K562 (cell line): Measurements from ENCODE around the gene CDK4.

Experiments
- CBX8 ChIP-seq: fragments of 200-600 bp; sonication (generic); IDR thresholded peaks from 2 replicates; pipeline ENCODE4 v1.6.1; 2012; ENCODE audit warnings: borderline replicate concordance, mixed run types, low read depth, mild to moderate bottlenecking, moderate library complexity, mixed read lengths, low read length, control low read depth, inconsistent platforms; ENCODE audit not compliant: poor library complexity, severe bottlenecking; ENCODE audit errors: extremely low read depth
- FOXA1 ChIP-seq: fragments of 450-650 bp; IDR thresholded peaks from 2 replicates; pipeline ENCODE4 v1.6.1; 2016; ENCODE audit warnings: mild to moderate bottlenecking, borderline replicate concordance
- GATAD2A ChIP-seq: fragments of 450-650 bp; IDR thresholded peaks from 2 replicates; pipeline ENCODE4 v1.6.1; 2017
- RNF2 ChIP-seq: sonication (generic); IDR thresholded peaks from 2 replicates; pipeline ENCODE4 v1.6.1; 2016
- SREBF1 ChIP-seq: fragments of 150-350 bp; IDR thresholded peaks from 2 replicates; pipeline ENCODE4 v1.6.1; 2014; ENCODE audit warnings: antibody characterized with exemption, low read depth, low read length, borderline replicate concordance
- TEAD2 ChIP-seq: fragments of 450-650 bp; IDR thresholded peaks from 2 replicates; pipeline ENCODE4 v1.6.1; 2016; ENCODE audit warnings: missing genetic modification characterization, control low read depth, missing compliant biosample characterization
- ZC3H11A ChIP-seq: IDR thresholded peaks from 2 replicates; pipeline ENCODE4 v1.6.1; 2012; ENCODE audit warnings: low read depth, low read length, improper control_type of control experiment
- ZKSCAN8 ChIP-seq: fragments of 200-800 bp; sonication (Bioruptor generic); IDR thresholded peaks from 2 replicates; pipeline ENCODE4 v1.6.1; 2016; ENCODE audit warnings: missing genetic modification characterization, missing compliant biosample characterization
- TF ChIP-seq, protein P1 (sequence below): sonication (generic); formaldehyde crosslinking; IDR thresholded peaks from 2 replicates; pipeline ENCODE4 v1.8.1; 2022; ENCODE audit warnings: missing genetic modification reagents
- TF ChIP-seq, protein P2 (sequence below), 3 experiments: IDR thresholded peaks in 2 of 3; conservative IDR thresholded peaks in 1 of 3; 2 replicates each; pipeline ENCODE4 v1.5.1; 2011 to 2012; ENCODE audit warnings: low read length in 3 of 3, mild to moderate bottlenecking in 3 of 3, control low read depth in 2 of 3, improper control_type of control experiment in 1 of 3, inconsistent platforms in 1 of 3, low read depth in 1 of 3, mixed read lengths in 1 of 3, moderate library complexity in 1 of 3; ENCODE audit not compliant: insufficient read depth in 2 of 3
- TF ChIP-seq, protein P3 (sequence below): sonication (generic); formaldehyde crosslinking; IDR thresholded peaks from 2 replicates; pipeline ENCODE4 v1.8.0; 2022; ENCODE audit warnings: mild to moderate bottlenecking, missing genetic modification reagents
- TF ChIP-seq, protein P4 (sequence below), 2 experiments: fragments of 450-650 bp in 1 of 2; sonication (generic) in 1 of 2; formaldehyde crosslinking in 1 of 2; IDR thresholded peaks; 2 replicates each; pipeline versions ENCODE4 v1.7.1 to v1.9.0; 2016 to 2022; ENCODE audit warnings: inconsistent platforms in 1 of 2, mild to moderate bottlenecking in 1 of 2, missing genetic modification reagents in 1 of 2
- TF ChIP-seq, protein P5 (sequence below): fragments of 250-450 bp; sonication (Bioruptor Pico); IDR thresholded peaks from 2 replicates; pipeline ENCODE4 v1.9.0; 2021; ENCODE audit warnings: mild to moderate bottlenecking
- TF ChIP-seq, protein P6 (sequence below), 2 experiments: fragments of 450-650 bp in 1 of 2; sonication (generic) in 1 of 2; formaldehyde crosslinking in 1 of 2; IDR thresholded peaks in 1 of 2; conservative IDR thresholded peaks in 1 of 2; 2 replicates each; pipeline versions ENCODE4 v1.6.1 to v1.8.1; 2016 to 2023; ENCODE audit warnings: mild to moderate bottlenecking in 2 of 2, moderate library complexity in 2 of 2, inconsistent platforms in 1 of 2, missing genetic modification reagents in 1 of 2

DNA sequence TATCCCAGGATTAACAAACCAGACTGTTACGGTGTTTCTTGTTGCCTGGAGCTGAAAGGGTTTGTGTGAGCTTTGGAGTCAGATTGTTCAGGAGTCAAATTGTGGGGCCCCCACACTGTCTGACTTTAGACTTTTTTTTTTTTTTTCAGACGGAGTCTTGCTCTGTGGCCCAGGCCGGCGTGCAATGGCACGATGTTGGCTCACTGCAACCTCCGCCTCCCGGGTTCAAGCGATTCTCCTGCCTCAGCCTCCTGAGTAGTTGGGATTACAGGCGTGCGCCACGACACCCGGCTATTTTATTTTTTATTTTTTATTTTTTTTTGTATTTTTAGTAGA lies 31.3 kb upstream of the CDK4 start:
- TF ChIP-seq, protein P1, sequence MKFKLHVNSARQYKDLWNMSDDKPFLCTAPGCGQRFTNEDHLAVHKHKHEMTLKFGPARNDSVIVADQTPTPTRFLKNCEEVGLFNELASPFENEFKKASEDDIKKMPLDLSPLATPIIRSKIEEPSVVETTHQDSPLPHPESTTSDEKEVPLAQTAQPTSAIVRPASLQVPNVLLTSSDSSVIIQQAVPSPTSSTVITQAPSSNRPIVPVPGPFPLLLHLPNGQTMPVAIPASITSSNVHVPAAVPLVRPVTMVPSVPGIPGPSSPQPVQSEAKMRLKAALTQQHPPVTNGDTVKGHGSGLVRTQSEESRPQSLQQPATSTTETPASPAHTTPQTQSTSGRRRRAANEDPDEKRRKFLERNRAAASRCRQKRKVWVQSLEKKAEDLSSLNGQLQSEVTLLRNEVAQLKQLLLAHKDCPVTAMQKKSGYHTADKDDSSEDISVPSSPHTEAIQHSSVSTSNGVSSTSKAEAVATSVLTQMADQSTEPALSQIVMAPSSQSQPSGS = no peak
- TF ChIP-seq RNF2 (no peak), ZC3H11A (no peak), ZKSCAN8 (CRISPR knock-in tag) (no peak), SREBF1 (no peak), TEAD2 (tag) (no peak), CBX8 (no peak), GATAD2A (no peak), FOXA1 (no peak)
- TF ChIP-seq, protein P2, sequence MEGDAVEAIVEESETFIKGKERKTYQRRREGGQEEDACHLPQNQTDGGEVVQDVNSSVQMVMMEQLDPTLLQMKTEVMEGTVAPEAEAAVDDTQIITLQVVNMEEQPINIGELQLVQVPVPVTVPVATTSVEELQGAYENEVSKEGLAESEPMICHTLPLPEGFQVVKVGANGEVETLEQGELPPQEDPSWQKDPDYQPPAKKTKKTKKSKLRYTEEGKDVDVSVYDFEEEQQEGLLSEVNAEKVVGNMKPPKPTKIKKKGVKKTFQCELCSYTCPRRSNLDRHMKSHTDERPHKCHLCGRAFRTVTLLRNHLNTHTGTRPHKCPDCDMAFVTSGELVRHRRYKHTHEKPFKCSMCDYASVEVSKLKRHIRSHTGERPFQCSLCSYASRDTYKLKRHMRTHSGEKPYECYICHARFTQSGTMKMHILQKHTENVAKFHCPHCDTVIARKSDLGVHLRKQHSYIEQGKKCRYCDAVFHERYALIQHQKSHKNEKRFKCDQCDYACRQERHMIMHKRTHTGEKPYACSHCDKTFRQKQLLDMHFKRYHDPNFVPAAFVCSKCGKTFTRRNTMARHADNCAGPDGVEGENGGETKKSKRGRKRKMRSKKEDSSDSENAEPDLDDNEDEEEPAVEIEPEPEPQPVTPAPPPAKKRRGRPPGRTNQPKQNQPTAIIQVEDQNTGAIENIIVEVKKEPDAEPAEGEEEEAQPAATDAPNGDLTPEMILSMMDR (IDR thresholded peaks at IDR 0.05 in 2 of 3, conservative IDR thresholded peaks at IDR 0.05 in 1 of 3; ENCODE audit: insufficient read depth in 2 of 3, low read depth in 1 of 3, low read length in 3 of 3) = no peak
- TF ChIP-seq, protein P3, sequence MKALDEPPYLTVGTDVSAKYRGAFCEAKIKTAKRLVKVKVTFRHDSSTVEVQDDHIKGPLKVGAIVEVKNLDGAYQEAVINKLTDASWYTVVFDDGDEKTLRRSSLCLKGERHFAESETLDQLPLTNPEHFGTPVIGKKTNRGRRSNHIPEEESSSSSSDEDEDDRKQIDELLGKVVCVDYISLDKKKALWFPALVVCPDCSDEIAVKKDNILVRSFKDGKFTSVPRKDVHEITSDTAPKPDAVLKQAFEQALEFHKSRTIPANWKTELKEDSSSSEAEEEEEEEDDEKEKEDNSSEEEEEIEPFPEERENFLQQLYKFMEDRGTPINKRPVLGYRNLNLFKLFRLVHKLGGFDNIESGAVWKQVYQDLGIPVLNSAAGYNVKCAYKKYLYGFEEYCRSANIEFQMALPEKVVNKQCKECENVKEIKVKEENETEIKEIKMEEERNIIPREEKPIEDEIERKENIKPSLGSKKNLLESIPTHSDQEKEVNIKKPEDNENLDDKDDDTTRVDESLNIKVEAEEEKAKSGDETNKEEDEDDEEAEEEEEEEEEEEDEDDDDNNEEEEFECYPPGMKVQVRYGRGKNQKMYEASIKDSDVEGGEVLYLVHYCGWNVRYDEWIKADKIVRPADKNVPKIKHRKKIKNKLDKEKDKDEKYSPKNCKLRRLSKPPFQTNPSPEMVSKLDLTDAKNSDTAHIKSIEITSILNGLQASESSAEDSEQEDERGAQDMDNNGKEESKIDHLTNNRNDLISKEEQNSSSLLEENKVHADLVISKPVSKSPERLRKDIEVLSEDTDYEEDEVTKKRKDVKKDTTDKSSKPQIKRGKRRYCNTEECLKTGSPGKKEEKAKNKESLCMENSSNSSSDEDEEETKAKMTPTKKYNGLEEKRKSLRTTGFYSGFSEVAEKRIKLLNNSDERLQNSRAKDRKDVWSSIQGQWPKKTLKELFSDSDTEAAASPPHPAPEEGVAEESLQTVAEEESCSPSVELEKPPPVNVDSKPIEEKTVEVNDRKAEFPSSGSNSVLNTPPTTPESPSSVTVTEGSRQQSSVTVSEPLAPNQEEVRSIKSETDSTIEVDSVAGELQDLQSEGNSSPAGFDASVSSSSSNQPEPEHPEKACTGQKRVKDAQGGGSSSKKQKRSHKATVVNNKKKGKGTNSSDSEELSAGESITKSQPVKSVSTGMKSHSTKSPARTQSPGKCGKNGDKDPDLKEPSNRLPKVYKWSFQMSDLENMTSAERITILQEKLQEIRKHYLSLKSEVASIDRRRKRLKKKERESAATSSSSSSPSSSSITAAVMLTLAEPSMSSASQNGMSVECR (CRISPR knock-in tag) = no peak
- TF ChIP-seq, protein P4, sequence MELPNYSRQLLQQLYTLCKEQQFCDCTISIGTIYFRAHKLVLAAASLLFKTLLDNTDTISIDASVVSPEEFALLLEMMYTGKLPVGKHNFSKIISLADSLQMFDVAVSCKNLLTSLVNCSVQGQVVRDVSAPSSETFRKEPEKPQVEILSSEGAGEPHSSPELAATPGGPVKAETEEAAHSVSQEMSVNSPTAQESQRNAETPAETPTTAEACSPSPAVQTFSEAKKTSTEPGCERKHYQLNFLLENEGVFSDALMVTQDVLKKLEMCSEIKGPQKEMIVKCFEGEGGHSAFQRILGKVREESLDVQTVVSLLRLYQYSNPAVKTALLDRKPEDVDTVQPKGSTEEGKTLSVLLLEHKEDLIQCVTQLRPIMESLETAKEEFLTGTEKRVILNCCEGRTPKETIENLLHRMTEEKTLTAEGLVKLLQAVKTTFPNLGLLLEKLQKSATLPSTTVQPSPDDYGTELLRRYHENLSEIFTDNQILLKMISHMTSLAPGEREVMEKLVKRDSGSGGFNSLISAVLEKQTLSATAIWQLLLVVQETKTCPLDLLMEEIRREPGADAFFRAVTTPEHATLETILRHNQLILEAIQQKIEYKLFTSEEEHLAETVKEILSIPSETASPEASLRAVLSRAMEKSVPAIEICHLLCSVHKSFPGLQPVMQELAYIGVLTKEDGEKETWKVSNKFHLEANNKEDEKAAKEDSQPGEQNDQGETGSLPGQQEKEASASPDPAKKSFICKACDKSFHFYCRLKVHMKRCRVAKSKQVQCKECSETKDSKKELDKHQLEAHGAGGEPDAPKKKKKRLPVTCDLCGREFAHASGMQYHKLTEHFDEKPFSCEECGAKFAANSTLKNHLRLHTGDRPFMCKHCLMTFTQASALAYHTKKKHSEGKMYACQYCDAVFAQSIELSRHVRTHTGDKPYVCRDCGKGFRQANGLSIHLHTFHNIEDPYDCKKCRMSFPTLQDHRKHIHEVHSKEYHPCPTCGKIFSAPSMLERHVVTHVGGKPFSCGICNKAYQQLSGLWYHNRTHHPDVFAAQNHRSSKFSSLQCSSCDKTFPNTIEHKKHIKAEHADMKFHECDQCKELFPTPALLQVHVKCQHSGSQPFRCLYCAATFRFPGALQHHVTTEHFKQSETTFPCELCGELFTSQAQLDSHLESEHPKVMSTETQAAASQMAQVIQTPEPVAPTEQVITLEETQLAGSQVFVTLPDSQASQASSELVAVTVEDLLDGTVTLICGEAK (IDR thresholded peaks at IDR 0.05) = no peak
- TF ChIP-seq, protein P4 (CRISPR knock-in tag; IDR thresholded peaks at IDR 0.05) = no peak
- TF ChIP-seq, protein P5, sequence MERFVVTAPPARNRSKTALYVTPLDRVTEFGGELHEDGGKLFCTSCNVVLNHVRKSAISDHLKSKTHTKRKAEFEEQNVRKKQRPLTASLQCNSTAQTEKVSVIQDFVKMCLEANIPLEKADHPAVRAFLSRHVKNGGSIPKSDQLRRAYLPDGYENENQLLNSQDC (CRISPR knock-in tag) = no peak
- TF ChIP-seq, protein P6, sequence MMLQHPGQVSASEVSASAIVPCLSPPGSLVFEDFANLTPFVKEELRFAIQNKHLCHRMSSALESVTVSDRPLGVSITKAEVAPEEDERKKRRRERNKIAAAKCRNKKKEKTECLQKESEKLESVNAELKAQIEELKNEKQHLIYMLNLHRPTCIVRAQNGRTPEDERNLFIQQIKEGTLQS (IDR thresholded peaks at IDR 0.05) = no peak
- TF ChIP-seq, protein P6 (CRISPR knock-in tag; conservative IDR thresholded peaks at IDR 0.05) = no peak
